Adipose tissue (tissue), 3 donors: ENCODE measurements around the gene MEF2D. TPM values are rescaled to one million over a fixed set of nuclear protein-coding genes. Genes with fewer than 3 reads are reported as not detected.

ENCODE experiments used
- H3K27ac ChIP-seq: one replicate; pipeline ENCODE4 v1.5.1; 2013; ENCODE audit warnings: low read depth, low read length
- WGBS, 3 donors: extraction: QIAGEN DNeasy Blood & Tissue Kit; methylation state at CpG; one replicate each; pipeline ENCODE4 v1.1.7; 2013; 5-methylcytosine and 5-hydroxymethylcytosine counted together
- polyA plus RNA-seq, 3 donors: library from polyadenylated mRNA; stranded (reverse); fragments of 200-250 nt; gene quantifications; one replicate each; pipeline ENCODE4 v1.2.3, GENCODE V29; 2013
- donor health status: healthy with polysubstance abuse.
- donor health status: Bipolar disorder and iron deficiency.
- donor health status: healthy.

The MEF2D gene
- polyA plus RNA-seq, 3 donors = 13.4 to 28.7 (median 17.4) TPM

DNA sequence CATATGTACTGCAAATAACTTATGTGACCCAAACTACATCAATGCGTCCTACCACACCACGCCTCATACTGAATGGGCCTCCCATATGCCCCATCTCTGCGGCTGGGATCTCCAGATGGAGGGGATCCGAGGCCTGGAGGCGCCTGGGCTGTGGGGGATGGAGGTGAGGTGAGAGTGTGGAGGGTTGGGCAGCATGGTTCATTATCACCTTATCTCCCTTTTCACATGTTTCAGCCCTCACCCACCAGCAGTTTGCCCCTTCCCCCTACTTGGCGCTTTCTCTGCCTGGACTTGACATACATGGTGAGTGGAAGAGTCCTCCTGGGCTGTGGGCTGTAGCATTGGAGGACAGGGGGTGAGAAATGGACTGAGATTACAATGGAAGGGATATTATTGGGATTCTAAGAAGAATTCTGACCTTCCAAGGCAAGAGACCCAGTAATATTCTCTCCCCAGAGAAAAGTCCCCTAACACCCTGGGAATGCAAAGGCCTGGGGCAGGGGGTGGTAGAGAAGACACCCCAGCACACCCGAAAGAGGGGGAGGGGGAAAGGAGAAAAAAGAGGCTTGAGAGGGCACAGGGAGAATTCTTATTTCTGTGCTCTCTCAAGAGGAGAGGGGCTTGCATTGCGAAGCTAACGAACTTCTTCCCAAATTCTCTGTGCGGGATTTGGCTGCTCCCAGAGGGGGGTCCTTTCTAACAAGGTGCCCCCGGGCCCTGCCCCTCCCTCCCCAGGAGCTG is 61.4 kb downstream of the MEF2D start:
- H3K27ac ChIP-seq = no peak overlapping the region
- WGBS, 3 donors = 26 to 31% (median 28%) methylated on average over 10 to 11 of the region's 11 CpGs

GRCh38 chr1:156438278-156438987 is 62.1 kb downstream of the MEF2D start:
- WGBS, 3 donors = 30 to 38% (median 32%) methylated on average over 7 of the region's 7 CpGs
- no peak overlapping the region for H3K27ac ChIP-seq

DNA sequence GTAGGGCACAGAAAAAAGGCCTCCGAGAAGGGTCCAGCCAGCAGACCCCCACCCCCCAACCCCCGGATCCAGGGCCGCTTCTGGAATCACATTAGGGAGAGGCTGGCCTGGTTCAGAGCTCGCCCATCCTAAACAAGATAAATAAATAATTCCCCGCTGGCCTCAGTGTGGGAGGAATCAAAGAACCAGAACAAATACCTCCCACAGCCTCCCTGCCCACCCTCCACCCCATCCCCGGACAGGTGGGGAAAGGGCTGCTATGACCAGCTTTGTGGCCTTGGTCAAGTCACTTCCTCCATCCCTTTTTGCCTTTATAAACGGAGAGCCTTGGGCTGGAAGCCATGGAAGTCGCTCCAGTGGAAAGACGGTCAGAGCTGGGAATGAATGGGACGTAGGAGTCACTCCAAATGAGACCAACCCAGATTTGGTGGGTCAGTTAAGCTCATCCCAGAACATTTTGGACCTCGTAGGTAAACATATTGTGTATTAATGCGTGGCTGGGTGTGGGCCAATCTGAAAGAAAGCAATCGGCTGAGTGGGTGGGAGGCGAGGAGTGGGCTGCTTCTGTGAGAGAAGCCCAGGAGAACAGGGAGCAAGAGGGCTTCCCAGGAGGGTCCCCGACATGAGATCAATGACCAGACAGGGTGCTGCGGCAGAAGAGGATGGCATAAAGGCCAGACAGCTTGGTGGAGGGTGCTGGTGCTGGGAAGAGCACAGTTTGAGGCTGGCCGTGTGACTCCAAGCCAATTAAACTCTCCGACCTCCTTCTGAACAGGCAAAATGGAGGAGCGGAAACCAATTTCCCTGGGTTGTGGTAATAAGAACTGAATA is 63.3 kb downstream of the MEF2D start:
- WGBS, 3 donors = 23 to 25% (median 25%) methylated on average over 19 of the region's 19 CpGs
- no peak overlapping the region for H3K27ac ChIP-seq

DNA sequence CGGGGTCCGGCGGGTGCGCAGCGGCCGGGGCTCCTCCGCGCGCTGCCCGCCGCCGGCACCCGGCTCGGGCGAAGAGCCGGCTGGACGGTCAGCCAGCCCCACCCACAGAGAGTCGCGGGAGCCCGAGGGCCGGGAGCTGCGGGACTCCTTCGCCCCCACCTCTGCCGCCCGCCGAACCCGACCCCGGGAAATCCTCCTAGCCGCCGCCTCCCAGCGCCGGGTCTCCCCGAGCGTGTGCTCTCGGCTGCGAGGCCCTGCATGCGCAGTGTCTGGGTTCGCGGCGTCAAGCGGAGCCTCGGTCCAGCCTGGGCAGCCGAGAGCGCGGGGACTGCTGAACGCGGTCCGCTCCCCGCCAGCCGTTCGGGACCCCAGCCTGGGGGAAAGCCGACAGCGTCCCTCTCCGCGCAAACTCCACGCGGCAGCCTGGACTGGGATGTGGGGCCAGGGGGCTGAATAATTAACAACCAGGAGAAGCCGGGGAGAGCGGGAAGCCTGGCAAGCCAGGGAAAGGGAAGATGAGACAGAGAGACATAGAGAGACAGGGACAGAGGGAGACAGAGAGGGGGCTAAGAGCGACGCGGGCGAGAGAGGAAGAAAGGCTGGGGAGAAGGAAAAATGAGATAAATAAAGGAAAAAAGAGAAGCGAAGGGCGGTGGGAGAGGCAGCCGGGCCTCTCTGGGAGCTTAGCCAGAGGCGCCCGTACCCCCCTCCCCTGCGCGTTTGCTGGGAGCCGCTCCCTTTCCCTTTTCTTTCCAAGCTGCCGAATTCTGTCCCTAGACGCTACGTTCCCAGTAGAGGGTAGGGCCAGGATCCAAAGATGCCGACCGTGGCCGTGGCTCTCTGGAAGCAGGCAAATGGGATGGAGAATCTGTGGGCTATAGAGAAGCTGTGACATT is 64.2 kb downstream of the MEF2D start:
- no peak overlapping the region for H3K27ac ChIP-seq
- WGBS, 3 donors = 3 to 4% (median 3%) methylated on average over 70 to 77 of the region's 77 CpGs

- no peak overlapping the region for H3K27ac ChIP-seq
- WGBS, 3 donors = 2 to 4% (median 4%) methylated on average over 58 to 59 of the region's 59 CpGs
Observed at GRCh38 chr1:156435545-156436140, 64.9 kb downstream of the MEF2D start.

GRCh38 chr1:156434989-156435544 is 65.5 kb downstream of the MEF2D start:
- WGBS, 3 donors = 25 to 37% (median 30%) methylated on average over 18 to 20 of the region's 20 CpGs

GRCh38 chr1:156433602-156434001 is 67.0 kb downstream of the MEF2D start:
- no peak overlapping the region for H3K27ac ChIP-seq
- 50 to 80% (median 79%) methylated on average over 1 of the region's 1 CpG for WGBS, 3 donors

More at GRCh38 chr1:156434989-156435544, 65.5 kb downstream of the MEF2D start:
- no peak overlapping the region for H3K27ac ChIP-seq

- WGBS, 3 donors = 15 to 41% (median 35%) methylated on average over 4 of the region's 4 CpGs
- no peak overlapping the region for H3K27ac ChIP-seq
Observed at GRCh38 chr1:156433032-156433431, 67.5 kb downstream of the MEF2D start.

GRCh38 chr1:156432669-156433018 is 67.9 kb downstream of the MEF2D start:
- no peak overlapping the region for H3K27ac ChIP-seq
- WGBS, 3 donors = 16 to 20% (median 19%) methylated on average over 11 of the region's 11 CpGs

DNA sequence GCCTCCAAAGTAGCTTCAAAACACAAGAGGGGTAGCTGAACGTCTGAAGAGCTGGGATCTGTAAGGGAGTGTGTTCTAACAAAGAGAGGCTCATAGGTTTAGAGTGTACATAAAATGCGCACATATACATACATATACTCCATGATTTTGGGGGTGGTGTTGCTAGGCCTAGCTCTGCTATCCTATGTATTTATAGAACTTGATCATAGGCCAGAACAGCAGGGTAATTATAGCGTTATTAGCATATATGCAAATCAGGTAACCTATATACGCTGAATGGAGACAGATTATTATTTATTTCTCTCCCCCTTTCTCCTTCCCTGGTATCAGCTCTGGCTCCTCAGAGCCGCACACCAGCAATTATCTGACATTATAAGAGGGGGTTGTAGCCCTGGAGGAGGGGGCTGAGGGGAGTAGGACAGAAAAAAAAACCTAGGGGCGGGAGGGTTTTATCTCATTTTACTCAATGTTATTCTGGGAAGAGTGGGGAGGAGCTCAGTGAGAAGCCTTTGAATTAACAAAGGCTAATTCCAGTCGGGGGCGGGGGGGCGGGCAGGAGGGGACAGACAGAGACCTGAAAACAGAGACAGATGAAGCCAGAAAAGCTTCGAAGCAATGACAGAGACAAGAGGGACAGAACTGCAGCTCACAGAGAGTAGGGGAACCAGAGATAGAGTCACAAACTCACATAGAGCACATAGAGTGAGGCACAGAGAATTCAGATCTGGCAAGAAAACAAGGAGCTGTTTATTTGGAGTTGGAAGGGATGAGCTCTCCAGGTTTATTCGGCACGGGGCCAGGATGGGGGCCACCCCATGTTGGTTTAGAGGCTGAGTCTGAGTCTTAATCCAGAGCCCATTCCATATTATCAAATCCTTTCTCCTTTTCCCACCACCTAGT is 68.6 kb downstream of the MEF2D start:
- 27 to 34% (median 28%) methylated on average over 12 of the region's 12 CpGs for WGBS, 3 donors
- H3K27ac ChIP-seq = no peak overlapping the region

- no peak overlapping the region for H3K27ac ChIP-seq
- WGBS, 3 donors = 38 to 50% (median 49%) methylated on average over 4 of the region's 4 CpGs
Observed at GRCh38 chr1:156431366-156431765, 69.2 kb downstream of the MEF2D start.

- WGBS, 3 donors = 19 to 42% (median 27%) methylated on average over 3 of the region's 3 CpGs
- no peak overlapping the region for H3K27ac ChIP-seq
Observed at GRCh38 chr1:156430866-156431265, 69.7 kb downstream of the MEF2D start.

DNA sequence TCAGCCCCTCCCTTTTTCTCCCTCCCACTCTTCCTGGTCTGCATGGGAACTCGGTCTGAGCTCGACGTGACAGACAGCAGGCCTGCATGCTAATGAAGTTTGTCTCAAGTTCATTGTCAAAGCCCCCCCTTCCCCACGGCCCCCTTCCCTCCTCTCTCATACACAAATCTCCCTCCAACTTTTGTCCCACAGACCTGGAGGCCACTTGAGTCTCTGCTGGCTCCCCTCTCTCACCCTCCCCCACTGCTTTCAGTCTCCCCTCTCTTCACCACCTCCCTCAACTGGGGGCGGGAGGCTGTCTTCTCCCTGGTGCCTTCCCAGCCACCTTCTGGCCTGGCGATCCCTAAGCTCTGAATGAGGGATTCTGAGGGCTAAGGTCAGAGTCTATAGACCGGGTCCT is 70.3 kb downstream of the MEF2D start:
- 12 to 29% (median 16%) methylated on average over 7 of the region's 7 CpGs for WGBS, 3 donors
- no peak overlapping the region for H3K27ac ChIP-seq

DNA sequence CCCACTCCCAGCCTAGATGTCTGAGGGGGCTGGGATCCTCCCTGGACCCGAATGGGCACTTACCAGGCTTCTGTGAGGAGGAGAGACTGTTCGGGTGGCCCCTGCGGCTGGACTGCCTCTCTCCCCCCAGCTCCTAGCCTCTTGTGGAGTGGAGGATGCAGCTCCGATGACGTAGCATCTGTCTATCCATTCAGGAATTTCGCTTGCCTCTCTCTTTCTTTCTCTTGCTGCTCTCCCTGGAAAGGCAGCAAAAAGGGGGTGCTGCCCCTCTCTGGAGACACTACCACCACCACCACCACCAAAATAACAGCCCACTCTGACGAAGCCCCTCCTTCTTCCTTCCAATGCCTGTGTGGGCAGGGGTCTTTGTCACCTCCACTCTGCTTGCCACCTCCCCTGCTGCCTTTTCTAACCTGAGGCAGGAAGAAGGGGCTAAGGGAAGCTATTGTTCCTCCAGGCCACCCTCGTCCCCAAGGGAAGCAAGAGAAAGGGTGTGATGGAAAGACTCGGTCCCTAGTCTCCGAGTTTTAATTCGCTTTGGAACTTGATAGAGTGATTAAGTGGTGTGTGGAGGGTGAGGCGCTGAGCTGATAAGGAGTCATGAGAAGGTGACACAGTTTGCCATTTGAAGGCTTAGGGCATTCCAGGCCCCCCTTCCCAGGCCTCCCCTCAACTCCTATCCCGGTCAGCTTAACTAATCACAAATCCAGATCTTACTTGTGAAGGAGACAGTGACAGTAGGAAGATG is 71.1 kb downstream of the MEF2D start:
- no peak overlapping the region for H3K27ac ChIP-seq
- WGBS, 3 donors = 8 to 11% (median 10%) methylated on average over 13 of the region's 13 CpGs

GRCh38 chr1:156428746-156429288 is 71.8 kb downstream of the MEF2D start:
- H3K27ac ChIP-seq = no peak overlapping the region
- 12 to 29% (median 24%) methylated on average over 3 to 4 of the region's 4 CpGs for WGBS, 3 donors

DNA sequence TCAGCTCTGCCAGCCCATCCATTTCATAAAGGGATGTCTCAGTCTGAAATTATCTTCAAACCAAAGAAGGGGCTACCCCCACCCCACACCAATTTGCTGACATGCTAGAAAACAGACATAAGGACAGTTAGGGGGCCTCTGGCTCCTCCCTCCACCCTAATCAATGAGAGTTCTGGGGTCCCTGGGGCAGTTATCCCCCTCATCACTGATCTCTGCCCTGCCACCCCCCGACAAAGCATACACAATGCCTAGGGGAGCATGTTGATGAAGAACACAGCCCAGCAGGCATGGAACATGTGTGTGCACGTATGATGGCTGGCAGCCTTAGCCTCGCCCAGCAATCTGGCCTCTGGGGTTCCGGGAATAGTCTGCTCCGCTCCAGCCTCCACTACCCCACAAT is 72.6 kb downstream of the MEF2D start:
- no peak overlapping the region for H3K27ac ChIP-seq
- WGBS, 3 donors = 56 to 75% (median 63%) methylated on average over 5 of the region's 5 CpGs
